WTC11 (cell line): ENCODE results near the gene HCFC2.

ENCODE experiments used
- CTCF ChIP-seq: fragments of 200-600 bp; IDR thresholded peaks from 2 replicates; pipeline ENCODE4 v1.8.0; 2022; ENCODE audit warnings: antibody characterized with exemption
- HMGXB4 ChIP-seq: sonication (generic); formaldehyde crosslinking; IDR thresholded peaks from 2 replicates; pipeline ENCODE4 v1.8.1; 2023; ENCODE audit warnings: mild to moderate bottlenecking, moderate library complexity, missing genetic modification reagents
- ZBTB21 ChIP-seq: sonication (generic); formaldehyde crosslinking; IDR thresholded peaks from 2 replicates; pipeline ENCODE4 v1.8.1; 2023; ENCODE audit warnings: mild to moderate bottlenecking, missing genetic modification reagents, borderline replicate concordance
- ZNF263 ChIP-seq: sonication (generic); formaldehyde crosslinking; IDR thresholded peaks from 2 replicates; pipeline ENCODE4 v1.8.1; 2022; ENCODE audit warnings: low read depth, mild to moderate bottlenecking, moderate library complexity, missing genetic modification reagents

- TF ChIP-seq ZBTB21 (CRISPR knock-in tag) (no peak), CTCF (no peak), ZNF263 (CRISPR knock-in tag) (no peak), HMGXB4 (no peak)
Observed at GRCh38 chr12:104058802-104059201, 5.5 kb upstream of the HCFC2 start.
